Astrocyte (in vitro differentiated cells and primary cell): ENCODE results near the gene MNAT1. TPM values are rescaled to one million over a fixed set of nuclear protein-coding genes. Genes with fewer than 3 reads are reported as not detected.

ENCODE experiments used
- DNase-seq: peaks from one replicate; pipeline ENCODE4 v3.0.0-alpha.2; 2010; ENCODE audit warnings: low read depth
- FAIRE-seq: peaks from 2 replicates; lab custom pipeline; 2011; peaks lifted over from hg19 to GRCh38; lab: Jason Lieb, UNC
- H2AFZ ChIP-seq: 2 replicates; pipeline ENCODE4 v1.6.0; 2012; ENCODE audit warnings: low read depth, low read length, inconsistent platforms
- H3K27ac ChIP-seq: 2 replicates; pipeline ENCODE4 v1.5.1; 2011; ENCODE audit warnings: low read depth, low read length, inconsistent platforms
- H3K27me3 ChIP-seq: 2 replicates; pipeline ENCODE4 v1.6.0; 2011; ENCODE audit warnings: low read length, inconsistent platforms; ENCODE audit not compliant: insufficient read depth
- H3K36me3 ChIP-seq: 2 replicates; pipeline ENCODE4 v1.5.1; 2011; ENCODE audit warnings: low read length, inconsistent platforms; ENCODE audit not compliant: insufficient read depth
- H3K4me1 ChIP-seq: 2 replicates; pipeline ENCODE4 v1.5.1; 2011; ENCODE audit warnings: low read length, inconsistent platforms; ENCODE audit not compliant: insufficient read depth
- H3K4me2 ChIP-seq: 2 replicates; pipeline ENCODE4 v1.6.0; 2012; ENCODE audit warnings: low read length, inconsistent platforms
- H3K4me3 ChIP-seq: 2 replicates; pipeline ENCODE4 v1.5.1; 2011; ENCODE audit warnings: low read depth, mild to moderate bottlenecking, low read length, inconsistent platforms; ENCODE audit not compliant: insufficient read depth
- H3K79me2 ChIP-seq: 2 replicates; pipeline ENCODE4 v1.6.0; 2012; ENCODE audit warnings: mild to moderate bottlenecking, low read length, inconsistent platforms; ENCODE audit not compliant: insufficient read depth
- H3K9ac ChIP-seq: 2 replicates; pipeline ENCODE4 v1.6.0; 2012; ENCODE audit warnings: mild to moderate bottlenecking, low read length, inconsistent platforms
- H3K9me3 ChIP-seq: 2 replicates; pipeline ENCODE4 v1.5.1; 2012; ENCODE audit warnings: low read depth, mild to moderate bottlenecking, low read length, inconsistent platforms; ENCODE audit not compliant: insufficient read depth
- H4K20me1 ChIP-seq: 2 replicates; pipeline ENCODE4 v1.6.0; 2012; ENCODE audit warnings: low read length, inconsistent platforms; ENCODE audit not compliant: insufficient read depth
- H3K27ac Mint-ChIP-seq: one replicate; pipeline ENCODE4 v1.8.0; 2021; ENCODE audit warnings: mild to moderate bottlenecking, mixed read lengths; ENCODE audit not compliant: unreplicated experiment
- H3K27me3 Mint-ChIP-seq: one replicate; pipeline ENCODE4 v1.8.0; 2021; ENCODE audit warnings: low read depth, mixed read lengths; ENCODE audit not compliant: unreplicated experiment
- H3K36me3 Mint-ChIP-seq: one replicate; pipeline ENCODE4 v1.8.0; 2021; ENCODE audit warnings: low read depth, mixed read lengths; ENCODE audit not compliant: unreplicated experiment
- H3K4me1 Mint-ChIP-seq: one replicate; pipeline ENCODE4 v1.8.0; 2021; ENCODE audit warnings: low read depth, mixed read lengths; ENCODE audit not compliant: unreplicated experiment
- H3K4me3 Mint-ChIP-seq: one replicate; pipeline ENCODE4 v1.8.0; 2021; ENCODE audit warnings: mild to moderate bottlenecking, moderate library complexity, mixed read lengths; ENCODE audit not compliant: unreplicated experiment
- H3K9me3 Mint-ChIP-seq: one replicate; pipeline ENCODE4 v1.8.0; 2021; ENCODE audit warnings: mild to moderate bottlenecking, mixed read lengths; ENCODE audit not compliant: unreplicated experiment
- EZH2 ChIP-seq: IDR thresholded peaks from 2 replicates; pipeline ENCODE4 v1.6.1; 2012; ENCODE audit warnings: mild to moderate bottlenecking, low read length, inconsistent platforms; ENCODE audit not compliant: insufficient read depth
- total RNA-seq: library from RNA; stranded (reverse); gene quantifications from 2 replicates; pipeline ENCODE4 v1.2.1, GENCODE V29; 2021
- TF ChIP-seq, protein P1 (sequence below): IDR thresholded peaks from 2 replicates; pipeline ENCODE4 v1.5.1; 2011; ENCODE audit warnings: low read depth, mild to moderate bottlenecking, inconsistent platforms, low read length, moderate library complexity; ENCODE audit not compliant: insufficient read depth

Gene MNAT1
- total RNA-seq, 1 donor from 2014 or later, result 36.0 TPM

DNA sequence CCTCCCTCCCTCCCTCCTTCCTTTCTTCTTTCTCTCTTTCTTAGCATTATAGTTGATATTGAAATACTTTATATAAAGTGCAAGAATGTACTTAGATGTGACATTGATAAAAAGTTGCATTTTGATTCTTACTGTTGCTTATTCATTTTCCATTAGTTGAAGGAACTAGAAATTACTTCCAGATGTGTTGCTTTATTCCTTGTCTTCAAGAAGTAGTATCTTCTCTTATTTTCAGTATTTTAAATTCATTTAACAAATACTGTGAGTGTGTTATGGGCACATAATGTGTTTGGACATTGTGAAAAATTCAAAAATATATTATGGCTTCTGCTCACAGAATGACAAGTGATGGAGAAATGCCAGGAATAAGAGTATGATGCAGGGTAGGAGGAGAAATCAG lies 200.8 kb downstream of the MNAT1 start:
- H3K27me3 Mint-ChIP-seq, result no peaks in the 10 kb centered on the region
- no peak overlapping the region for H3K4me3 Mint-ChIP-seq

DNA sequence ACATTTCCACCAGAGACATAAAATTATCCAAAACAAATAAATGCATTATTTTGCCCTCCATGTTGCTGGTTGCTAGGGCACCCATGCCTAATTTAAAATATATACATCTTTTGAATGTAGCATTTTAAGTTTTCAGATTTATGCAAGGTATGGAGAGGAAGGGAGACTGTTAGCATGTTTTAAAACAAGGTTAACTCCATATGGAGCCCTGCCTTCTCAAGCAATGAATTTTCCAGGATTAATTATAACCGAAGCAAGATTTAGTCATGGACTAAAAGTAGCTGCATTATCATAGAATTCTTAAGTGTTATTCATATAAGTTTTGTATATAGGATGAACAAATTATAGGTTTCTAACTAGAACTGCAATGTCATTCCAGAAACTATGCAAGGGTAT lies 209.1 kb downstream of the MNAT1 start:
- Mint-ChIP-seq H3K4me3 (no peak overlapping the region), H3K9me3 (peaks cover 2% of the 10 kb centered on the region), H3K27ac (no peak overlapping the region), H3K36me3 (peaks cover 2% of the 10 kb centered on the region), H3K27me3 (no peaks in the 10 kb centered on the region), H3K4me1 (peaks cover 7% of the 10 kb centered on the region)
- Histone ChIP-seq H3K4me2 (no peak overlapping the region), H3K27ac (no peak overlapping the region), H2AFZ (no peak overlapping the region), H3K27me3 (no peaks in the 10 kb centered on the region), H3K9me3 (no peaks in the 10 kb centered on the region), H3K79me2 (no peaks in the 10 kb centered on the region), H3K36me3 (no peaks in the 10 kb centered on the region), H4K20me1 (no peaks in the 10 kb centered on the region), H3K9ac (no peak overlapping the region), H3K4me3 (no peak overlapping the region), H3K4me1 (no peaks in the 10 kb centered on the region)
- DNase-seq (no peak), FAIRE-seq (no peak)
- TF ChIP-seq, protein P1, sequence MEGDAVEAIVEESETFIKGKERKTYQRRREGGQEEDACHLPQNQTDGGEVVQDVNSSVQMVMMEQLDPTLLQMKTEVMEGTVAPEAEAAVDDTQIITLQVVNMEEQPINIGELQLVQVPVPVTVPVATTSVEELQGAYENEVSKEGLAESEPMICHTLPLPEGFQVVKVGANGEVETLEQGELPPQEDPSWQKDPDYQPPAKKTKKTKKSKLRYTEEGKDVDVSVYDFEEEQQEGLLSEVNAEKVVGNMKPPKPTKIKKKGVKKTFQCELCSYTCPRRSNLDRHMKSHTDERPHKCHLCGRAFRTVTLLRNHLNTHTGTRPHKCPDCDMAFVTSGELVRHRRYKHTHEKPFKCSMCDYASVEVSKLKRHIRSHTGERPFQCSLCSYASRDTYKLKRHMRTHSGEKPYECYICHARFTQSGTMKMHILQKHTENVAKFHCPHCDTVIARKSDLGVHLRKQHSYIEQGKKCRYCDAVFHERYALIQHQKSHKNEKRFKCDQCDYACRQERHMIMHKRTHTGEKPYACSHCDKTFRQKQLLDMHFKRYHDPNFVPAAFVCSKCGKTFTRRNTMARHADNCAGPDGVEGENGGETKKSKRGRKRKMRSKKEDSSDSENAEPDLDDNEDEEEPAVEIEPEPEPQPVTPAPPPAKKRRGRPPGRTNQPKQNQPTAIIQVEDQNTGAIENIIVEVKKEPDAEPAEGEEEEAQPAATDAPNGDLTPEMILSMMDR, result no peak
- no peak for TF ChIP-seq EZH2

More for the DNA sequence above, 200.8 kb downstream of the MNAT1 start:
- Histone ChIP-seq H3K27me3 (no peaks in the 10 kb centered on the region), H3K9me3 (no peaks in the 10 kb centered on the region), H3K79me2 (no peaks in the 10 kb centered on the region), H3K9ac (no peak overlapping the region), H3K36me3 (no peaks in the 10 kb centered on the region), H3K4me2 (no peak overlapping the region), H3K4me3 (no peak overlapping the region), H3K4me1 (no peaks in the 10 kb centered on the region), H2AFZ (no peak overlapping the region), H4K20me1 (peaks cover 4% of the 10 kb centered on the region), H3K27ac (no peak overlapping the region)
- H3K27ac Mint-ChIP-seq, result no peak overlapping the region
- no peaks in the 10 kb centered on the region for H3K9me3 Mint-ChIP-seq
- H3K36me3 Mint-ChIP-seq, result peaks cover 2% of the 10 kb centered on the region
- FAIRE-seq, result no peak
- H3K4me1 Mint-ChIP-seq, result peaks cover 7% of the 10 kb centered on the region
- TF ChIP-seq EZH2, result no peak
- TF ChIP-seq, protein P1, result no peak
- no peak for DNase-seq

DNA sequence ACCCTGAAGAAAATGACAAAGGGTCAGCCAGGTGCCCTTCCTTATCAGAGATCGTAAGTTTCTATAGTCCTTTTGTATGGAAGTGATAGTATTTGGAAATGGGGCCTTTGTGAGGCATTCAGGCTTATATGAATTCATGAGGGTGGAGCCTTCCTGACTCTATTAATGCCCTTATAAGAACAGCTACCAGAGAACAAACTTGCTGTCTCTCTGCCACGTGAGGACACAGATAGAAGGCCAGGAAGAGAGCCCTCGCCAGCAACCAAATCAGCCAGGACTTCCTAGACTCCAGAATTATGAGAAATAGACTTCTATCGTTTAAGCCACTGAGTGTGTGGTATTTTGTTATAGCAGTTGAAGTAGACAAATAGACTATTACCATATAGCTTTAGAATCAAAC lies 209.6 kb downstream of the MNAT1 start:
- no peak overlapping the region for H3K9ac ChIP-seq
- H4K20me1 ChIP-seq, result no peaks in the 10 kb centered on the region
- Mint-ChIP-seq H3K27ac (no peak overlapping the region), H3K36me3 (peaks cover 2% of the 10 kb centered on the region), H3K9me3 (peaks cover 2% of the 10 kb centered on the region), H3K27me3 (no peaks in the 10 kb centered on the region), H3K4me3 (no peak overlapping the region), H3K4me1 (peaks cover 7% of the 10 kb centered on the region)
- H3K79me2 ChIP-seq, result no peaks in the 10 kb centered on the region
- no peak for DNase-seq
- peak; percentile 52 for FAIRE-seq
- TF ChIP-seq, protein P1, result no peak
- no peak for TF ChIP-seq EZH2
- no peaks in the 10 kb centered on the region for H3K36me3 ChIP-seq
- H3K4me1 ChIP-seq, result no peaks in the 10 kb centered on the region
- H3K27ac ChIP-seq, result no peak overlapping the region
- H3K27me3 ChIP-seq, result no peaks in the 10 kb centered on the region
- H3K9me3 ChIP-seq, result no peaks in the 10 kb centered on the region
- H3K4me2 ChIP-seq, result no peak overlapping the region
- no peak overlapping the region for H3K4me3 ChIP-seq
- H2AFZ ChIP-seq, result no peak overlapping the region
